ENCODE measurements around the gene TSHZ2.
"Not testable (repeated sequence)": the region's sequence is repeated elsewhere in the genome, so short reads cannot be mapped to it uniquely, and the experiment has no call there.

The TSHZ2 gene

GRCh38 chr20:53447316-53447715 lies 475.2 kb downstream of the TSHZ2 start:
- no peak for DNase-seq (ENCODE audit: low read depth in 2 of 2)

DNA sequence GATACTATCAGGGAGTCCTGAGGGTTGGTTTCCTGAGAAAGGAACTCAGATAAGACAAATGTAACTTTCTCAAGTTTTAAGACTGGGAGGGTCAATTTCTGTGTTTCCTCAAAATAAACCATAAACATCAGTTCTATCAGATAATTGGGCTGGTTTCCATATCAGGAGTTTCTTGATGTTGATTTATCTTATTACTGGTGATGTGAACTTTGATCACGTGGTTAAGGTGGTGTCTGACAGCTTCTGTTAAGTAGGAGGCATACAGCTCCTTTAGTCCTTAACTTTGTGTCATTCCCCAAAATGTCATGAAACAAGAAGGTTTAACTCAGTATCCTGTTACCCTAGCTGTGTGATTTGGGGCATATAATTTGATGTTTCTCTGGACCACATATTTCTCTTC lies 476.3 kb downstream of the TSHZ2 start:
- no peak for DNase-seq (ENCODE audit: low read depth in 2 of 2)

GRCh38 chr20:53448875-53449274 lies 476.7 kb downstream of the TSHZ2 start:
- DNase-seq (ENCODE audit: low read depth in 2 of 2): no peak

- DNase-seq (ENCODE audit: low read depth in 2 of 2): no peak
These were observed 480.9 kb downstream of the TSHZ2 start for GRCh38 chr20:53453076-53453475.

- DNase-seq (ENCODE audit: low read depth in 2 of 2): no peak
These were observed 482.6 kb downstream of the TSHZ2 start for GRCh38 chr20:53454675-53455276.

GRCh38 chr20:53463101-53463972 lies 491.2 kb downstream of the TSHZ2 start:
- DNase-seq (ENCODE audit: low read depth in 2 of 2): no peak

- no peak for DNase-seq (ENCODE audit: low read depth in 2 of 2)
These were observed 494.1 kb downstream of the TSHZ2 start for GRCh38 chr20:53466279-53466678.

DNA sequence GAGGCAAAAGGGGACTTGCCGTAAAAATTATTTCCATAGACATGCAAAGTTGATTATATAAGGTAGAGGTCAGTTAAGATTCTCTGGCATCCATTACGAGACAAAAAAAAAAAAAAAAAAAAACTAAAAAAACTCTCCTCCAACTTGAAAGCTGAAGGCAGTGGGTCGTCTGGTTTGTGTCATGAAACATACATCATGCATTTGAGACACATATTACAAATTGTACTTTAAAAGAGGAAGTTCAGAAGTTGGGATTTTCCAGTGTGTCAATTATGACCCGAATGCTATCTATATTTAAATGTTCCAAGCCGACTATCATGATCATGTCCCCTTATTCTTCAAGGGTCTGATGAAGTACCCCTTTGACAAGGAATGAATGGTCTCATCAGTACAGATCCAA lies 496.4 kb downstream of the TSHZ2 start:
- DNase-seq (ENCODE audit: low read depth in 2 of 2): no peak

- not testable (repeated sequence) for DNase-seq (ENCODE audit: low read depth in 2 of 2)
These were observed 500.7 kb downstream of the TSHZ2 start for GRCh38 chr20:53472859-53473258.

DNA sequence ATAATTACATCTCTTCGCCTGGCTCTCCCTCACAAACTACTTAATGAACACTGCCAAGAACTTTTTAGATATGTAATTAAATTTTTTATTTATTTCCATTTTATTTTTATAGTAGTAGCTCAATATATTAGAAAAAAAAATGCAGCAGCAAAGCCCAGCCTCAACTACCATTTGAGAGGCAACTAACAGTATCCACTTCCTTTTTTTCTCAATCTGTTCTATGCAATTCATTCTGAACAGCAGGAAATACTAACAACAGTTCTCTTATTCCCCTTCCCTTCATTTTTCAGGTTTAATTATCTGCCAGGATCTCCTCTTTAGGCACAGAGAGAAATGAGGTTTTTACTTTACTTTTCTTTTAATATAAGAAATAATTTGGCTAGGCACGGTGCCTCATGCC lies 508.8 kb downstream of the TSHZ2 start:
- no peak for DNase-seq (ENCODE audit: low read depth in 2 of 2)

GRCh38 chr20:53487461-53488200 lies 515.5 kb downstream of the TSHZ2 start:
- no peak for DNase-seq (ENCODE audit: low read depth in 2 of 2)

GRCh38 chr20:53488775-53489272 lies 516.7 kb downstream of the TSHZ2 start:
- no peak for DNase-seq (ENCODE audit: low read depth in 2 of 2)

DNA sequence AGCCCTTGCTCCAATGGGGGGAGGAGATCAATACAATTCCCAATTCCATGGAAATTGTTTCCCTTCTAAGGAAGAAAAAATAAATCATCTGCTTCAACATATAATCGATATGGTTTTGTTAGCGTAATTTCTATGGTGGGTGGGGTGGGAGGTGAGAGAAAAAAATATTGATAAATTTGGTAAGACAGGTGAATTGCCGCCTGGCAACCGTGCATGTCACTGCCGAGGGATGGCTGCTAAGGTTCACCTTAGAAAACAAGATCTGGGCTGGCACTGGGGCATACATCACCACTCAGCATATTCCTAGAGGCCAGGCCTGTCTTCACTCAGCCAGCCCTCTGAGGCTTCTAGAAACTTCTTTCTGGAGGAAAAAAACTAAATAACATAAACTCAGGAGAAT lies 517.4 kb downstream of the TSHZ2 start:
- DNase-seq (ENCODE audit: low read depth in 2 of 2): no peak

DNA sequence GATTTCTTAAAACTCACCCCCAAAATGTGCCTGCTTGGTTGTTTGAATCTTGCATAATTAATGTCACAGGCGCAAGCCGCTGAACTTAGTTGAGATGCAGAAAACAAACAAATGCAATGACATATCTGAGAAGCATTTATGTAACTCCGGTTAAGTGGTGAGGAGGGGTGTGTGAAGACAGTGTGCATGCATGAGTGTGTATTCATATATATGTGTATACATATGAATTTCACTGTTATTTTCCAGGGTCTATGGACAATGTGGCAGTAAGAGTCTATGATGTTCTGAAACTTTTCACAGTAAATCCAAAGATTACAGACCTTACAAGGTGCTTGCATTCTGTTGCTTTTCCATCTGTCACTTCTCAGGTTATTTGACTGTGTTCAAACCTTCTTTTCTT lies 518.5 kb downstream of the TSHZ2 start:
- DNase-seq (ENCODE audit: low read depth in 2 of 2): no peak

DNA sequence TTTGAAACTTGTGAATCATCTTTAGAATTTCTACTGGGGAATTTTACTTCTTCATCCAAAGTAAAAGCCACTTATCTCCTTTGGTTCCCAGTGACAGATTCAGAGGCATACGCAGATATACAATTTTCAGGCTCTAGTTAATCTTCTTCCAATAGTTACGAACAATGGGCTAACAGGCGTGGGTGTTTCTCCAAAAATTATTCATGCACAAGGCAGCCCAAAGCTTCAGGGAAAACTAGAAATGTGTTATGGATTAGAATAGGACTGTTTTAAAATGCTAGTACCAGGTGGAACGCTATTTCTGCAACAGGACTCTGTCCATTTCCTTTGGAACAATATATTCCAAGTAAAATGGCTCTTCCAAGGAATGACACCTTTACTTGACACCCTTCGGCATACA lies 519.3 kb downstream of the TSHZ2 start:
- DNase-seq (ENCODE audit: low read depth in 2 of 2): no peak

DNA sequence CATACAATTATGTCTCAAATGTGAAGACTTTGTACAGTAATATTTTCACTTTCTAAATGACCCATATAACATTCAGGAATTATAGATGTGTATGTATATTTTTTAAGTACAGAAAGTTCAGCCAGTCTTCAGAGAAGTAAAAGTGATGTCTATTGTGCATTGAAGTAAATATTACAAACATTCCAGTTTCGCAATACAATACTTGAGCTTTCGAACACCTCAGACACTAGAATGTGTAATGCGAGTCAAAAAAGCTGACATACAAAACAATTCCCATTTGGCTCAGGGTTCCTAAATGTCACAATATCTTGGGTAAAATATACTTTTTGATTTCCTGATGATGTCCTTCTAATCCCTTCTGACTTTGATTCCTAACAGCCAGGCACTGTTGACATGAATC lies 520.1 kb downstream of the TSHZ2 start:
- no peak for DNase-seq (ENCODE audit: low read depth in 2 of 2)

DNA sequence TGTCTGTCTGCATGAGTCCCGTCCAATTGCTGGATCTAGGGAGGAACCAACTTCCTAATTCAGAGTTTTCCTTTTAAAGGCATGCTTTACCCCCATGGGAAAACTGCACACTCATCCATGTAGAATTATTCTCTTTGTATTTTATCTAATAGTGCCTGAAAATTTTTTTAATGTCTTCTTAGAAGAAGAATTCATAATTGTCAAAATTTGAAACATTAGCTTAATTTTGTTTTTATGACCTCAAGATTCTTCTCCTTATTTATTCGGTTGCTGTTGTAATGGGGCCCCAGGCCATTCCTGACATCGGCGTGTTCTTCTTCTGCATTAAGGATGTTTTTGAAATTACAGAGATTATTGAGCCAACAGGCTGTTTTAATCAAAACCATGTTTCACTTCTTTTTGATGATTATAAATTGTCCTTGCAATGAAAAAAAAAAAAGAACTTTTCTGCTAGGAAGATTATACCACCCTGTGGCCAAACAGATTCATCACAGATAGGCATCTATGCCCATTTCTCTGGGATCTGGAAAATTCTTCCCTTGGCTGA lies 521.2 kb downstream of the TSHZ2 start:
- DNase-seq (ENCODE audit: low read depth in 2 of 2): no peak

GRCh38 chr20:53494753-53495152 lies 522.6 kb downstream of the TSHZ2 start:
- no peak for DNase-seq (ENCODE audit: low read depth in 2 of 2)

DNA sequence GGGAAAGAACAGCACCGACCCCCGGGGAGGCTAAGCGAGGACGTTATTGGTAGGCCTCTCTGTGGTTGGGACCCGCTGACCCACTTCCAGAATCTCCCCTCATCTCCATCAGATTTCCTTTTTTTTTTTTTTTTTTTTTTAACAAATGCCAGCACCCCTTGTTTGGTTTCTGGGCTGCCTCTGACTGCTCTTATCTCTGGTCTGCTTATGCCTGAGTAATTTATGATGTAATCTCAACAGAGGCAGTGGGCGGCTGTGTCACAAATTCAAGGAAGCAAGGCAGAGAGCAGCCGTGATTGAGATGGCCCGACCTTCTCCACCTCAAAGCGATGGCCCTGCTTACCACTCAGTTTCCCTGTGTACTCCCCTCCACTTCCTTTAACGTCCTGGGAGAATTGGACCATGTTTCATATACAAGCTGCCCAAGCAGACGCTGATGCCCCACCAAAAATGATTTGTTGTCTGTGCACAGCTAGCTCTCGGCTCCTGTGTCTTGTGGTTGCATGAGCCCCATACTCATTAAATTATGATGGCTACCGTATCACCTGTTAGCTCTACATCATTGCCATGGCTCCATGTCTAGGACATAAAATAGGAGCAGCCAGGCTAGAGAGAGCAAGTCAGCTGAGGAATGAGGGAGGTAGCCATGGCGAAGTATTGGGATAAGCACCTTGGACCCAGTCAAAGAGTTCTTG lies 523.4 kb downstream of the TSHZ2 start:
- no peak for DNase-seq (ENCODE audit: low read depth in 2 of 2)

DNA sequence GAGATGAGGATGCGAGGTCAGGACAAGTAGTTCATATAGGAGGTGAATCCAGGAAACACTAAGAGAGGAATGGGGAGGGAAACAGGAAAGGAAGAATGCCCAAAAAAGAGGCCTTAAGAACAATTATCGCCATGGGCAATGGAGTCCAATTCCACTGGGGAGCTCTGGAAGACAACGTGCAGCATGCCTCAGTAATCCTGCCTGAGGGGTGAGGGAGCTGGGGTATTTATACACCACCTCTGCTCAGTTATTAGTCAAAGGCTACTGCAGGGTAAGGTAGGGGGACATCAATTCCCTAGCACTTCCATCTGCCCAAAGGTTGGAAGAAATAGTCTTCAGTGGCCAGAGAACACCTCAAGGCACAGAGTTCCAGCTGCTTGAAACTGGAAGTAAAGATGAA lies 525.1 kb downstream of the TSHZ2 start:
- DNase-seq (ENCODE audit: low read depth in 2 of 2): no peak

DNA sequence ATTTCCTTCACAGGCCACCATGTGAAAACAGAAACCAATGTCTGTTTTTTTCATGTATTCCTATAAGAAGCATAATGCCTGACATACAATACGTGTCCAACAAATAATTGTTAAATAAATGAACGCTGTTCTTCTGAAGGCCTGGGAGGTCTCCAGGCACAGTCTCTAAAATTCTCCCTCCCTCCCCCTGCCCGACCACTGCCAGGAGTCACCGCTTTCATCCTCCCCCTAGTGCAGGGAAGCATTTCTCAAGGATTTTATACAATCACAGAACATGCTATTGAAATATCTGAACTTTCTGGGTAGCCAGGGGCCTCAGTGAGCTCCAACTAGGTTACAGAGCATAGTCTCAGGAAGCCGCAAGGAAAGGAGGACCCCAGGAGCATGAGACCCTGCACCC lies 526.2 kb downstream of the TSHZ2 start:
- DNase-seq (ENCODE audit: low read depth in 2 of 2): no peak

GRCh38 chr20:53500651-53501050 lies 528.5 kb downstream of the TSHZ2 start:
- DNase-seq (ENCODE audit: low read depth in 2 of 2): no peak

All from stimulated activated CD8-positive, alpha-beta memory T cell treated with anti-CD3 and anti-CD28 coated beads, Interleukin-15, amount 100 ng/mL, for 4 hours (primary cell).